ENCODE measurements around the gene IFNA7.

IFNA7 gene

DNA sequence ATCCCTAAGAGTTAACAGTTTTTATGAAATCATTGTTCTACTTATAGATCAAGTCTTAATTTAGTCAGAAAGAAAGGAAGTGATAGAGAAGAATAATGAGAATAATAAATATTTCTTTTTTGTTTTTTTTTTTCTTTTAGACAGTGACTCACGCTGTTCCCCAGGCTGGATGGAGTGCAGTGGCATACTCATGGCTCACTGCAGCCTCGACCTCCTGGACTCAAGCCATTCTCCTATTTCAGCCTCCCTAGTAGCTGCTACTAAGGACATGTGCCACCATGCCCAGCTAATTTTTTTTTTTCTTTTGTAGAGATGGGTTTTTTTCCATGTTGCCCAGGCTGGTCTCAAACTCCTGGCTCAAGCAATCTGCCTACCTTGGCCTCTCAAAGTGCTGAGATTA lies 46.5 kb downstream of the IFNA7 start:
- FAIRE-seq: no peak
- no peak for DNase-seq (ENCODE audit: insufficient read length)
- TF ChIP-seq TAF1 (IDR thresholded peaks at IDR 0.05; ENCODE audit: borderline replicate concordance, low read depth, low read length) (no peak), POLR2AphosphoS5 (IDR thresholded peaks at IDR 0.05; ENCODE audit: low read depth, low read length) (no peak), POLR2A (IDR thresholded peaks at IDR 0.05; ENCODE audit: low read depth, low read length) (no peak)

DNA sequence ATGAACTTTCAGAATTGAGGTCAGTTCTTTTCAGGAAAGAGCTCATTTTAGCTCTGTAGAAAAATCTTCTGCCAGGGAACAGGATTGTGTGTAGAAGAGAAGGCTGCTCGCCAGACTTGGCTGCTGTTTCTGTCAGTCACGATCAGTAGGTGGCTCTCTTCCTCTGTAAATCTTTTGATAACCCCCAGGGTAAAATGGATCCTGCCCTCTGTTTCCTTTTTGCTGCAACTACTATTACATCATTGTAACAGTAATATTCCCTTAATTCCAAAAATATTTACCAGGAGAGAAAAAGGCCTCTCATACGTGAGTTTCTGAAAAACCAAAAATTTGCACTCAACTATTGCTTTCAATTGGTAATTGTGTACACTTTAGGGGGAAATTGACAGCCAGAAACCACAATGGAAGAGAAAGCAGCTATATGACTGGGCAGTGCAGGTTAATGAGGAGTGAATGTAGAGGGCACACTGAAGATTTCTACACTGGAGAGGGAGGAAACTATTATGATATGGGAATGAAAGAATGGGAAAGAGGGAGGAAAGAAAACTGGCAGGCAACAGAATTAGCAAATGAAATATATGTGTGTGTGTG lies 47.9 kb downstream of the IFNA7 start:
- no peak for DNase-seq (ENCODE audit: insufficient read length)
- peak; percentile 80 for FAIRE-seq
- no peak for TF ChIP-seq POLR2A (IDR thresholded peaks at IDR 0.05; ENCODE audit: low read depth, low read length)
- no peak for TF ChIP-seq POLR2AphosphoS5 (IDR thresholded peaks at IDR 0.05; ENCODE audit: low read depth, low read length)
- TF ChIP-seq TAF1 (IDR thresholded peaks at IDR 0.05; ENCODE audit: borderline replicate concordance, low read depth, low read length): no peak

DNA sequence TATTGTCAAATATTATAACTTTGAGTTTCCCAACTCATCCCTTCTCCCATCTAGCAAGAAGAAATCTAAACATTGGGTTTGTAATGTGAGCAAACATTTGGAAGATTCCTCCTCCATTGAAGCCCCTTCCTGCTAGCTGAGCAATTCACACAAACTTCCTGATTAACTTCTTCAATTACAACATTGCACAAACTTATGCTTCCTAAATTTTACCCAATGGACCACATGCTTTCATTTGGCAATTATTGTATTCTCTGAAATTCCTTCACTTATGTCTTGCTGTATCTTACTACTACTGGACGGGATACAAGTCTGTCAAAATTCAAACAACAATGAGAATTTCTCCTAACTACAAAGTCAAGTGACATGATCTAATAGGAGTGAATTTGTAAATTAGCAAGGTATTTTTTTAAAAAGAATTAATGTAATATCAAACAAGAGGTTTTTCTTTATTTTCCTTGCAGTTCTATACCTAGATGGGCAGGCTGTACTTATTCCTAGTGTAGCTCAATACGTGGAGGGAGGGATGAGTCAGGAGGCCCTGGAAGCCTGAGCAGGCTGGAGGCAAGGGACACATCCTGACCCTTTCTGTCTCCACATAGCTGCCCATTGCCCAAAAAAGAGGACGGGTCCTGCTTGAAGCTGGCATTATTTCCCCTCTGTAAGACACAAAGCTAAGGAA lies 48.5 kb downstream of the IFNA7 start:
- TF ChIP-seq POLR2A (IDR thresholded peaks at IDR 0.05; ENCODE audit: low read depth, low read length) (no peak), POLR2AphosphoS5 (IDR thresholded peaks at IDR 0.05; ENCODE audit: low read depth, low read length) (no peak), TAF1 (IDR thresholded peaks at IDR 0.05; ENCODE audit: borderline replicate concordance, low read depth, low read length) (no peak)
- no peak for DNase-seq (ENCODE audit: insufficient read length)
- FAIRE-seq: no peak

Data from GM12892 (cell line).